ENCODE data around the gene SHQ1.

The SHQ1 gene

DNA sequence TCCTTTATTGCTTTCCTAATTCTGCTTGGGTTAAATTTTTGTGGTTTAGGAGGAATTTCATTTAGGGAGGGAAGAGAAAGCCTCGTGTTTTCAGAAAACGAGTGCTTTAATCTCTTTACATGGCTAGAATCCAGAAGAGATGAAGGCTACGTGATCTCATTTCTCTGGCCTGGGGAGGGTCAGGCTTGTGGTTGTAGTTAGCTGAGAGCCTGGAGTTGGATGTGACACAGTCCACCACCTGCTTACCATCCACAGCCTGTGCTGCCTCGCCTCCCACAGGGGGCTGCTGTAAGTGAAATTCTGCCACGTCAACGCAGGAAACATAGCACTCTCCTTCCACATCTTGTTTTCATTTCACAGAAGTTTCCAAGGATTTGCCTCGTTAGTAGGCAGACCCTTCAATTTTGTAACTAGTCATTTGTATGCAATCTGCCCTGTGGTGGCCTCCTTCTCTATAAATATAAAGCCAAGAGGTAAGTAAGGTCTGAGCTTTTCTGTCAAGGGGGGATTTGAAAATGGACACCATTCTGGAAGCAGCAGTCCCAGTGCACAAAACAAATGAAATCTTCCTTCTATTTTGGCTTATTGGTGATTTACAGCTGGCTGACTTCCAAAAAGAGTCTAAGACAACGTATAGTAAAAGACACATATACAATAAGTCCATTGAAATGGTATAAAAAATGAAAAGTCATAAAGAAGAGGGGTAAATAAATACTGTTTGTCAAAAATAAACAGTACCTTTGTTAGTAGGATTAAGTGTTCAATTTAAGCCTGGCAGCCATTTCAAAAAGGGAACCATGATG is 43.0 kb upstream of the SHQ1 start (continued):
- TF ChIP-seq ZNF302 (tag by site-specific recombination; IDR thresholded peaks at IDR 0.05; ENCODE audit: low read depth): no peak

DNA sequence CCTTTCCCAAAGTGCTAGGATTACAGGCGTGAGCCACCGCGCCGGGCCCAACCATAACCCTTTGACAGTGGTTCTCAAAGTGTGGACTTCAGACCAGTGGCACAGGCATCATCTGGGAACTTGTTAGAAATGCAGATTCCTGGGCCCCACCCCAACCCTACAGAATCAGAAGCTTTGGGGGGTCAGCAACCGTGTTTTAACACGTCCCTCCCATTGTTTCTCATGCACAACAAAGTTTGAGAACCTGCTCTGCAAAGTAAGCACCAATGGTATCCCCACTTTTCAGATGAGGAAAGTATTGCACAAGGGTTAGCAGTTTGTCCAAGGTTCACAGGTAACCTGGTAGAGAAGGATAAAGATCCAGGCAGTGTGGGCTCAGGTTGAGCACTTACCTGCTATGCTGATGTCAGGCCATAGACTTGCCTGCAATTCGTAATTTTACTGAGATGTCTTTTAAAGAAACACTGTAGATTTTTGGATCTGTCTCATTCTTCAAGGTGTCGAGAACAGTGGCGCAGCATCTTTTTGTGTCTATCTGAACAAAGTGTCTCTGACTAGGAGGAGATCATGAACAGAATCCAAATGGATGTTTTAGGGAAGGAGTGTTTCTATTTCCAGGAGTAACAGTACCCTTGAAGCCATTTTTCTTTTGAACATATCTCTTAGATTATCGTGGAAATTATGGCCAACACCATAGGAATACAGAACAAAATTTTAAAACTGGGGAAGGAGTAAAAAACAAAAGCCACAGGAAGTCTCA is 42.1 kb upstream of the SHQ1 start:
- Histone ChIP-seq H3K4me3 (ENCODE audit: low read depth, low read length) (no peak overlapping the region), H3K4me1 (ENCODE audit: control insufficient read depth, insufficient read depth, low read length) (peaks cover 16% of the 10 kb centered on the region), H3K27ac (ENCODE audit: extremely low read depth, low read depth, low read length) (no peak overlapping the region; the same call in 1 of the 2 replicates), H3K9me3 (ENCODE audit: control insufficient read depth, insufficient read depth, low read depth, low read length) (no peaks in the 10 kb centered on the region), H3K36me3 (ENCODE audit: control insufficient read depth in 2 of 2, insufficient read depth in 1 of 2, low read length in 2 of 2) (no peaks in the 10 kb centered on the region)
- TF ChIP-seq ZNF555 (tag by site-specific recombination; conservative IDR thresholded peaks at IDR 0.05) (no peak), ZBTB20 (tag by site-specific recombination; IDR thresholded peaks at IDR 0.05) (peak; percentile 81), ZNF664 (tag by site-specific recombination; IDR thresholded peaks at IDR 0.05) (0 out of 2 replicates have a peak, but pooled peaks have one; percentile 13)
- ChIA-PET CTCF (interaction anchor here (0.7 to 2.7 kb wide), 2 partner anchors 24 to 39 kb away, joined by 3 to 12 read pairs; no protein-coding TSS in a partner anchor), POLR2A (no interaction called here)

DNA sequence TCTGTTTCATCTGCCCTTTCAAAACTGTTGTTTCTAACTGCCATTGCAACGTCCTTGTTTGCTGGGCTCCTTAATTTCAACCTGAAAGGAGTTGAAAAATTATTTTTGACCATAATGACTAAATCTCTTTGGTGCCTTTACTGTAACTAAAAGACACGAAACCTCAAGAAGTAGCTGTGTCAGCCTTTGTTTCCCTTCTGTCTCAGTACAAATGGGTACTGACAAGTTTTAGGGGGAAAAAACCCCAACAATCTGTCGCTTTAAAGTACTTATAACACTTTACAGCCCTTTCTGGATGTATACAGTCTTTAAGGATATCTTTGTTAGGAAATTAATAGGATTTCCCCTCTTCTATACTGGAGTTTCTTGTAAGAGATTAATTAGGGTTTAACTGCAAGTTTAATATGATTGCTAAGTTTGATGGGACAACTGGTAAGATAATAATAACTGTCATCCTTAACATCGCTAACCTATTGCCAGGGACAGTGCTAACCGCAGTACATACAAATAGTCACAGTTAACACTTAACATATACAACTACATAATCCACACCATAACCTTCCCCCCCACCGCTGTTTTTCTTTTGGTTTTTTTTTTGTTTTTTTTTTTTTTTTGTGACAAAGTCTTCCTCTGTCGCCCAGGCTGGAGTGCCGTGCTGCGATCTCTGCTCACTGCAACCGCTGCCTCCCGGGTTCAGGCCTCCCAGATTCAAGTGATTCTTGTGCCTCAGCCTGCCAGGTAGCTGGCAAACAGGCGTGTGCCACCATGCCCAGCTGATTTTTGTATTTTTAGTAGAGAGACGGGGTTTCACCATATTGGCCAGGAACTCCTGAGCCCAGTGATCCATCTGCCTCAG is 41.3 kb upstream of the SHQ1 start:
- POLR2A ChIA-PET: no interaction called here
- Histone ChIP-seq H3K4me3 (ENCODE audit: low read depth, low read length) (peak overlapping the region; percentile 55), H3K4me1 (ENCODE audit: control insufficient read depth, insufficient read depth, low read length) (peaks cover 16% of the 10 kb centered on the region), H3K9me3 (ENCODE audit: control insufficient read depth, insufficient read depth, low read depth, low read length) (no peaks in the 10 kb centered on the region), H3K36me3 (ENCODE audit: control insufficient read depth in 2 of 2, insufficient read depth in 1 of 2, low read length in 2 of 2) (no peaks in the 10 kb centered on the region), H3K27ac (ENCODE audit: extremely low read depth, low read depth, low read length) (no peak overlapping the region; the same call in 1 of the 2 replicates)
- CTCF ChIA-PET: interaction anchor here (0.7 to 2.7 kb wide), 6 partner anchors 25 to 196 kb away, joined by 3 to 12 read pairs (median 4); no protein-coding TSS in a partner anchor
- TF ChIP-seq ZFP41 (tag by site-specific recombination; IDR thresholded peaks at IDR 0.05; ENCODE audit: borderline replicate concordance) (no peak), ZNF157 (tag by site-specific recombination; IDR thresholded peaks at IDR 0.05) (no peak), ZNF785 (tag by site-specific recombination; IDR thresholded peaks at IDR 0.05) (no peak), ZNF214 (tag by site-specific recombination; IDR thresholded peaks at IDR 0.05; ENCODE audit: borderline replicate concordance) (no peak), ZNF266 (tag by site-specific recombination; IDR thresholded peaks at IDR 0.05; ENCODE audit: low read depth) (no peak), ZNF274 (IDR thresholded peaks at IDR 0.05; ENCODE audit: low read length) (no peak), ZNF274 (tag by site-specific recombination; IDR thresholded peaks at IDR 0.05; ENCODE audit: borderline replicate concordance) (no peak), KLF16 (tag by site-specific recombination; IDR thresholded peaks at IDR 0.05) (no peak), RBAK (tag by site-specific recombination; IDR thresholded peaks at IDR 0.05) (no peak), ZNF514 (tag by site-specific recombination; IDR thresholded peaks at IDR 0.05) (no peak), ZSCAN23 (tag by site-specific recombination; IDR thresholded peaks at IDR 0.05) (no peak), ZNF133 (tag by site-specific recombination; IDR thresholded peaks at IDR 0.05) (no peak), ZNF664 (tag by site-specific recombination; IDR thresholded peaks at IDR 0.05) (no peak)
- TF ChIP-seq, protein P1, sequence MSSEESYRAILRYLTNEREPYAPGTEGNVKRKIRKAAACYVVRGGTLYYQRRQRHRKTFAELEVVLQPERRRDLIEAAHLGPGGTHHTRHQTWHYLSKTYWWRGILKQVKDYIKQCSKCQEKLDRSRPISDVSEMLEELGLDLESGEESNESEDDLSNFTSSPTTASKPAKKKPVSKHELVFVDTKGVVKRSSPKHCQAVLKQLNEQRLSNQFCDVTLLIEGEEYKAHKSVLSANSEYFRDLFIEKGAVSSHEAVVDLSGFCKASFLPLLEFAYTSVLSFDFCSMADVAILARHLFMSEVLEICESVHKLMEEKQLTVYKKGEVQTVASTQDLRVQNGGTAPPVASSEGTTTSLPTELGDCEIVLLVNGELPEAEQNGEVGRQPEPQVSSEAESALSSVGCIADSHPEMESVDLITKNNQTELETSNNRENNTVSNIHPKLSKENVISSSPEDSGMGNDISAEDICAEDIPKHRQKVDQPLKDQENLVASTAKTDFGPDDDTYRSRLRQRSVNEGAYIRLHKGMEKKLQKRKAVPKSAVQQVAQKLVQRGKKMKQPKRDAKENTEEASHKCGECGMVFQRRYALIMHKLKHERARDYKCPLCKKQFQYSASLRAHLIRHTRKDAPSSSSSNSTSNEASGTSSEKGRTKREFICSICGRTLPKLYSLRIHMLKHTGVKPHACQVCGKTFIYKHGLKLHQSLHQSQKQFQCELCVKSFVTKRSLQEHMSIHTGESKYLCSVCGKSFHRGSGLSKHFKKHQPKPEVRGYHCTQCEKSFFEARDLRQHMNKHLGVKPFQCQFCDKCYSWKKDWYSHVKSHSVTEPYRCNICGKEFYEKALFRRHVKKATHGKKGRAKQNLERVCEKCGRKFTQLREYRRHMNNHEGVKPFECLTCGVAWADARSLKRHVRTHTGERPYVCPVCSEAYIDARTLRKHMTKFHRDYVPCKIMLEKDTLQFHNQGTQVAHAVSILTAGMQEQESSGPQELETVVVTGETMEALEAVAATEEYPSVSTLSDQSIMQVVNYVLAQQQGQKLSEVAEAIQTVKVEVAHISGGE (tag by site-specific recombination; conservative IDR thresholded peaks at IDR 0.05; ENCODE audit: low read depth): no peak
- TF ChIP-seq, protein P2, sequence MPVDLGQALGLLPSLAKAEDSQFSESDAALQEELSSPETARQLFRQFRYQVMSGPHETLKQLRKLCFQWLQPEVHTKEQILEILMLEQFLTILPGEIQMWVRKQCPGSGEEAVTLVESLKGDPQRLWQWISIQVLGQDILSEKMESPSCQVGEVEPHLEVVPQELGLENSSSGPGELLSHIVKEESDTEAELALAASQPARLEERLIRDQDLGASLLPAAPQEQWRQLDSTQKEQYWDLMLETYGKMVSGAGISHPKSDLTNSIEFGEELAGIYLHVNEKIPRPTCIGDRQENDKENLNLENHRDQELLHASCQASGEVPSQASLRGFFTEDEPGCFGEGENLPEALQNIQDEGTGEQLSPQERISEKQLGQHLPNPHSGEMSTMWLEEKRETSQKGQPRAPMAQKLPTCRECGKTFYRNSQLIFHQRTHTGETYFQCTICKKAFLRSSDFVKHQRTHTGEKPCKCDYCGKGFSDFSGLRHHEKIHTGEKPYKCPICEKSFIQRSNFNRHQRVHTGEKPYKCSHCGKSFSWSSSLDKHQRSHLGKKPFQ (tag by site-specific recombination; IDR thresholded peaks at IDR 0.05): no peak
- TF ChIP-seq, protein P3, sequence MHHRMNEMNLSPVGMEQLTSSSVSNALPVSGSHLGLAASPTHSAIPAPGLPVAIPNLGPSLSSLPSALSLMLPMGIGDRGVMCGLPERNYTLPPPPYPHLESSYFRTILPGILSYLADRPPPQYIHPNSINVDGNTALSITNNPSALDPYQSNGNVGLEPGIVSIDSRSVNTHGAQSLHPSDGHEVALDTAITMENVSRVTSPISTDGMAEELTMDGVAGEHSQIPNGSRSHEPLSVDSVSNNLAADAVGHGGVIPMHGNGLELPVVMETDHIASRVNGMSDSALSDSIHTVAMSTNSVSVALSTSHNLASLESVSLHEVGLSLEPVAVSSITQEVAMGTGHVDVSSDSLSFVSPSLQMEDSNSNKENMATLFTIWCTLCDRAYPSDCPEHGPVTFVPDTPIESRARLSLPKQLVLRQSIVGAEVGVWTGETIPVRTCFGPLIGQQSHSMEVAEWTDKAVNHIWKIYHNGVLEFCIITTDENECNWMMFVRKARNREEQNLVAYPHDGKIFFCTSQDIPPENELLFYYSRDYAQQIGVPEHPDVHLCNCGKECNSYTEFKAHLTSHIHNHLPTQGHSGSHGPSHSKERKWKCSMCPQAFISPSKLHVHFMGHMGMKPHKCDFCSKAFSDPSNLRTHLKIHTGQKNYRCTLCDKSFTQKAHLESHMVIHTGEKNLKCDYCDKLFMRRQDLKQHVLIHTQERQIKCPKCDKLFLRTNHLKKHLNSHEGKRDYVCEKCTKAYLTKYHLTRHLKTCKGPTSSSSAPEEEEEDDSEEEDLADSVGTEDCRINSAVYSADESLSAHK (tag by site-specific recombination; IDR thresholded peaks at IDR 0.05): no peak
- TF ChIP-seq, protein P4, sequence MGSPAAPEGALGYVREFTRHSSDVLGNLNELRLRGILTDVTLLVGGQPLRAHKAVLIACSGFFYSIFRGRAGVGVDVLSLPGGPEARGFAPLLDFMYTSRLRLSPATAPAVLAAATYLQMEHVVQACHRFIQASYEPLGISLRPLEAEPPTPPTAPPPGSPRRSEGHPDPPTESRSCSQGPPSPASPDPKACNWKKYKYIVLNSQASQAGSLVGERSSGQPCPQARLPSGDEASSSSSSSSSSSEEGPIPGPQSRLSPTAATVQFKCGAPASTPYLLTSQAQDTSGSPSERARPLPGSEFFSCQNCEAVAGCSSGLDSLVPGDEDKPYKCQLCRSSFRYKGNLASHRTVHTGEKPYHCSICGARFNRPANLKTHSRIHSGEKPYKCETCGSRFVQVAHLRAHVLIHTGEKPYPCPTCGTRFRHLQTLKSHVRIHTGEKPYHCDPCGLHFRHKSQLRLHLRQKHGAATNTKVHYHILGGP (tag by site-specific recombination; IDR thresholded peaks at IDR 0.05): no peak

Measured in HEK293 (cell line).